T47D (cell line): ENCODE measurements around the gene ERC1.

Source experiments
- DNase-seq, 2 experiments: peaks; one replicate each; pipeline versions ENCODE4 v3.0.0 to v3.0.0-alpha.2; 2011 to 2012; ENCODE audit warnings: low read depth in 1 of 2, low spot score in 1 of 2
- JUND ChIP-seq: IDR thresholded peaks from 2 replicates; pipeline ENCODE4 v1.6.1; 2012; ENCODE audit warnings: low read depth
- in situ Hi-C: cut with HindIII; loops from 2 replicates; pipeline ENCODE4 v1.10.0; 2016; ENCODE audit warnings: low sequenced_read_pairs, low pct_unique_long_range_greater_than_20kb

ERC1 gene

GRCh38 chr12:1277905-1278304 is 286.9 kb downstream of the ERC1 start:
- in situ Hi-C loops = no loop called here
- no peak for TF ChIP-seq JUND
- DNase-seq = no peak

GRCh38 chr12:1279050-1279449 is 288.0 kb downstream of the ERC1 start:
- in situ Hi-C loops = no loop called here
- no peak for DNase-seq

GRCh38 chr12:1280059-1280458 is 289.0 kb downstream of the ERC1 start:
- no peak for TF ChIP-seq JUND
- no peak for DNase-seq
- in situ Hi-C loops = no loop called here

More at GRCh38 chr12:1279050-1279449, 288.0 kb downstream of the ERC1 start:
- TF ChIP-seq JUND = no peak

GRCh38 chr12:1281683-1282366 is 290.8 kb downstream of the ERC1 start:
- no peak for TF ChIP-seq JUND
- in situ Hi-C loops = no loop called here
- no peak for DNase-seq

GRCh38 chr12:1282670-1283315 is 291.8 kb downstream of the ERC1 start:
- in situ Hi-C loops = no loop called here
- no peak for TF ChIP-seq JUND
- DNase-seq = no peak

GRCh38 chr12:1283316-1283715 is 292.3 kb downstream of the ERC1 start:
- DNase-seq = no peak

GRCh38 chr12:1284611-1285010 is 293.6 kb downstream of the ERC1 start:
- no peak for TF ChIP-seq JUND
- DNase-seq = no peak
- in situ Hi-C loops = no loop called here

More at GRCh38 chr12:1283316-1283715, 292.3 kb downstream of the ERC1 start:
- in situ Hi-C loops = no loop called here
- TF ChIP-seq JUND = no peak

GRCh38 chr12:1287446-1287975 is 296.5 kb downstream of the ERC1 start:
- DNase-seq = no peak
- no peak for TF ChIP-seq JUND
- in situ Hi-C loops = no loop called here

- no peak for DNase-seq
- in situ Hi-C loops = no loop called here
- no peak for TF ChIP-seq JUND
Measured at GRCh38 chr12:1288333-1288732, 297.3 kb downstream of the ERC1 start.

- in situ Hi-C loops = no loop called here
- DNase-seq = no peak
- TF ChIP-seq JUND = no peak
Measured at GRCh38 chr12:1289371-1290155, 298.5 kb downstream of the ERC1 start.

- no peak for TF ChIP-seq JUND
- in situ Hi-C loops = no loop called here
- no peak for DNase-seq
Measured at GRCh38 chr12:1290716-1291115, 299.7 kb downstream of the ERC1 start.

GRCh38 chr12:1291601-1292332 is 300.7 kb downstream of the ERC1 start:
- no peak for DNase-seq
- in situ Hi-C loops = no loop called here
- TF ChIP-seq JUND = no peak
